Measurements from ENCODE around the gene ANO9. TPM values are rescaled to one million over a fixed set of nuclear protein-coding genes. Genes with fewer than 3 reads are reported as not detected.

The ANO9 gene
- total and polyA plus RNA-seq, 9 donors = 0.12 to 11.4 (median 0.77) TPM

DNA sequence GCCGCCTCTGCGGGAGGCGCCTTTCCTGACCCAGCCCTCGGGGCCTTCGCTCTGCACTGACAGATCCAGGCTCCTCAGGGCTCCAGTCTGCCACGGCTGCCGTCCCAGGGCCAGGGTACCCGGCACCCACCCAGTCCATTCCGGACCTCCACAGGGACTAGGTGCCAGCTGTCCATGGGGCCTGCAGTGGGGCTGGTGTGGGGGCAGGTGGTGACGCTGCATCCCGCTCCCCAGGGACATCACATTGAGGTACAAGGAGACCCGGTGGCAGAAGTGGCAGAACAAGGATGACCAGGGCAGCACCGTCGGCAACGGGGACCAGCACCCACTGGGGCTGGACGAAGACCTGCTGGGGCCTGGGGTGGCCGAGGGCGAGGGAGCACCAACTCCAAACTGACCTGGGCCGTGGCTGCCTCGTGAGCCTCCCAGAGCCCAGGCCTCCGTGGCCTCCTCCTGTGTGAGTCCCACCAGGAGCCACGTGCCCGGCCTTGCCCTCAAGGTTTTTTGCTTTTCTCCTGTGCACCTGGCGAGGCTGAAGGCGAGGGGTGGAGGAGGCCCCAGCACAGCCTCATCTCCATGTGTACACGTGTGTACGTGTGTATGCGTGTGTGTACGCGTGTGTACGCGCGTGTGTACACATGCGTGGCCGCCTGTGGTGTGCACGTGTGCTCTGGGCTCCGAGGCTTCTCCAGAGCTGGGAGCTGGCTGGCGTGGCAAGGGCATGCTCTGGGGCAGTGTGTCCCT, 48.5 kb upstream of the ANO9 start:
- no peaks in the 10 kb centered on the region for H3K27me3 ChIP-seq
- no peak for DNase-seq
- 91 to 94% (median 92%) methylated on average over 34 to 38 of the region's 38 CpGs for WGBS, 3 donors
- H3K36me3 ChIP-seq = no peaks in the 10 kb centered on the region
- H3K4me3 ChIP-seq = no peak overlapping the region
- H3K4me1 ChIP-seq (ENCODE audit: insufficient read depth) = no peaks in the 10 kb centered on the region
- intact Hi-C loops (cut with DNase I) = no loop called here
- TF ChIP-seq, protein P1, sequence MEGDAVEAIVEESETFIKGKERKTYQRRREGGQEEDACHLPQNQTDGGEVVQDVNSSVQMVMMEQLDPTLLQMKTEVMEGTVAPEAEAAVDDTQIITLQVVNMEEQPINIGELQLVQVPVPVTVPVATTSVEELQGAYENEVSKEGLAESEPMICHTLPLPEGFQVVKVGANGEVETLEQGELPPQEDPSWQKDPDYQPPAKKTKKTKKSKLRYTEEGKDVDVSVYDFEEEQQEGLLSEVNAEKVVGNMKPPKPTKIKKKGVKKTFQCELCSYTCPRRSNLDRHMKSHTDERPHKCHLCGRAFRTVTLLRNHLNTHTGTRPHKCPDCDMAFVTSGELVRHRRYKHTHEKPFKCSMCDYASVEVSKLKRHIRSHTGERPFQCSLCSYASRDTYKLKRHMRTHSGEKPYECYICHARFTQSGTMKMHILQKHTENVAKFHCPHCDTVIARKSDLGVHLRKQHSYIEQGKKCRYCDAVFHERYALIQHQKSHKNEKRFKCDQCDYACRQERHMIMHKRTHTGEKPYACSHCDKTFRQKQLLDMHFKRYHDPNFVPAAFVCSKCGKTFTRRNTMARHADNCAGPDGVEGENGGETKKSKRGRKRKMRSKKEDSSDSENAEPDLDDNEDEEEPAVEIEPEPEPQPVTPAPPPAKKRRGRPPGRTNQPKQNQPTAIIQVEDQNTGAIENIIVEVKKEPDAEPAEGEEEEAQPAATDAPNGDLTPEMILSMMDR (IDR thresholded peaks at IDR 0.05) = no peak
- TF ChIP-seq EP300 (IDR thresholded peaks at IDR 0.05) (no peak), POLR2A (IDR thresholded peaks at IDR 0.05) (no peak)
- no peak overlapping the region for H3K27ac ChIP-seq
- H3K9me3 ChIP-seq = no peaks in the 10 kb centered on the region

DNA sequence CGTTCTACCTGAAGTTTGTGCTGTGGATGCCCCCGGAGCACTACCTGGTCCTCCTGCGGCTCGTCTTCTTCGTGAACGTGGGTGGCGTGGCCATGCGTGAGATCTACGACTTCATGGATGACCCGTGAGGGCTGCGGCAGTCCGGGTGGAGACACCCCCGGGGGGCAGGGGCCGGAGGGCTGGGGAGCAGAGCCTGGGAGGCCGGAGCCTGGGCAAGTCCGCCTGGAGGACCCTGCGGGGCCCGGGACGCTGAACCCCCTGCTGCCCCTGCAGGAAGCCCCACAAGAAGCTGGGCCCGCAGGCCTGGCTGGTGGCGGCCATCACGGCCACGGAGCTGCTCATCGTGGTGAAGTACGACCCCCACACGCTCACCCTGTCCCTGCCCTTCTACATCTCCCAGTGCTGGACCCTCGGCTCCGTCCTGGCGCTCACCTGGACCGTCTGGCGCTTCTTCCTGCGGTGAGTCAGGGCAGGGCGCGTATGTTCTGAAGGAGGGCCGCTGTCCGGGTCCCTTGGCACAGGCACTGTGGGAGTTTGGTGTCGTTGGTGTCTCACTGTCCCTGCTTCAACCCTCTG, 47.9 kb upstream of the ANO9 start:
- TF ChIP-seq POLR2A (IDR thresholded peaks at IDR 0.05) = no peak
- Histone ChIP-seq H3K27ac (no peak overlapping the region), H3K4me3 (no peak overlapping the region), H3K27me3 (no peaks in the 10 kb centered on the region), H3K9me3 (no peaks in the 10 kb centered on the region), H3K36me3 (no peaks in the 10 kb centered on the region), H3K4me1 (ENCODE audit: insufficient read depth) (no peaks in the 10 kb centered on the region)
- WGBS, 3 donors = 88 to 93% (median 92%) methylated on average over 22 to 37 of the region's 37 CpGs
- intact Hi-C loops (cut with DNase I) = no loop called here
- DNase-seq = no peak

DNA sequence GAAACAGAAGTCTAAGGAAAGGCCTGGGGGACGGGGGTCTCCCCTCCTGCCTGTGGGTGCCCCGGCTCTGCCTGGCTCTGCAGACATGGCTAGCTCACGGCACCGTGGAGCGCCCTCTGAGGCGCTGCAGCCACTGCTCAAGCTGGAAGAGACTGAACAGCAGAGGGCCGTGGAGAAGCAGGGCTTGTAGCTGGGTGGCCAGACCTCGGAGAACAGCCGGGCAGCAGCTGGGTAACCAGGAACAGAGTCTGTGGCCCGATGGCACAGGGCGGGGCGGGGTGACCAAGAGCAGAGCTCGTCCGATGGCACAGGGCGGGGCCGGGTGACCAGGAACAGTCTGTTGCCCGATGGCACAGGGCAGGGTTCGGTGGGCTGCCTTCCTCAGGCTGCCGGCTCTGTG, 47.2 kb upstream of the ANO9 start:
- H3K4me1 ChIP-seq (ENCODE audit: insufficient read depth) = no peaks in the 10 kb centered on the region
- intact Hi-C loops (cut with DNase I) = no loop called here
- H3K4me3 ChIP-seq = no peak overlapping the region
- WGBS, 3 donors = 87 to 88% (median 88%) methylated on average over 19 of the region's 19 CpGs
- TF ChIP-seq POLR2A (IDR thresholded peaks at IDR 0.05) (no peak), EP300 (IDR thresholded peaks at IDR 0.05) (no peak)
- TF ChIP-seq, protein P1 (IDR thresholded peaks at IDR 0.05) = no peak
- H3K9me3 ChIP-seq = no peaks in the 10 kb centered on the region
- H3K27me3 ChIP-seq = no peaks in the 10 kb centered on the region
- H3K36me3 ChIP-seq = no peaks in the 10 kb centered on the region
- no peak for DNase-seq
- no peak overlapping the region for H3K27ac ChIP-seq

DNA sequence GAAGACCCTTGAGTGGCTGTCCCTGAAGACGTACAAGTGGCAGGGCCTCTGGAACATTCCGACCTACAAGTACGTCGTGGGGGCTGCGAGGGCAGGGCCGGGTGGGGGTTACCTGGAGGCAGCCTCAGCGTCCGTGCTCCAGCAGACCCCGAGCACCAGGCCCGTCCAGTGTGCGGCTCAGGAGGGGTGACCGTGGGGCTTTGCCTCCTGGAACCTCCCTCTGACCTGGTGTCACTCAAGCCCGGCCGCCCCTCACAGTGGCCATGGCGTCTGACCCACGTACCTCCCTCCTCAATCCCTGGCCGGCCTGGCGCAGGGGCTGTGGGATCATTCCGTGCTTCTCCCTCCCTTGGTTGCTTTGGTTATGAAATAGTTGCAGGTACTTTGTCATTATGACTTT, 46.8 kb upstream of the ANO9 start:
- DNase-seq = no peak
- intact Hi-C loops (cut with DNase I) = no loop called here
- Histone ChIP-seq H3K27me3 (no peaks in the 10 kb centered on the region), H3K4me1 (ENCODE audit: insufficient read depth) (no peaks in the 10 kb centered on the region), H3K27ac (no peak overlapping the region), H3K9me3 (no peaks in the 10 kb centered on the region), H3K36me3 (no peaks in the 10 kb centered on the region), H3K4me3 (no peak overlapping the region)
- 85 to 86% (median 86%) methylated on average over 18 to 19 of the region's 19 CpGs for WGBS, 3 donors
- TF ChIP-seq, protein P1 (IDR thresholded peaks at IDR 0.05) = no peak
- TF ChIP-seq POLR2A (IDR thresholded peaks at IDR 0.05) (no peak), EP300 (IDR thresholded peaks at IDR 0.05) (no peak)

DNA sequence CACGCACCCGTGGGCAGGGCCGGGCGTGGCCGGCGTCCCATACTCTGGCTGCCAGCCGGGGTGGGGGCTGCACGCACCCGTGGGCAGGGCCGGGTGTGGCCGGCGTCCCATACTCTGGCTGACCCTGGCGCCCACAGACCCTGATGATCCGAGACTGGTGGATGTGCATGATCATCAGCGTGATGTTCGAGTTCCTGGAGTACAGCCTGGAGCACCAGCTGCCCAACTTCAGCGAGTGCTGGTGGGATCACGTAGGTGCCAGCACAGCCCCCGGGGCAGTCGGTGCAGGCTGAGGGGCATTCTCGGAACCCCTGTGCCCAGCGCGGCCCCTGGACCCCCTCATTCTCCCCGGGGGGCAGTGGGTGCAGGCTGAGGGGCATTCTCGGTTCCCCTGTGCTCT, 46.3 kb upstream of the ANO9 start:
- no peaks in the 10 kb centered on the region for H3K27me3 ChIP-seq
- no peak overlapping the region for H3K4me3 ChIP-seq
- 86 to 90% (median 86%) methylated on average over 25 of the region's 25 CpGs for WGBS, 3 donors
- TF ChIP-seq POLR2A (IDR thresholded peaks at IDR 0.05) (no peak), EP300 (IDR thresholded peaks at IDR 0.05) (no peak)
- TF ChIP-seq, protein P1 (IDR thresholded peaks at IDR 0.05) = no peak
- DNase-seq = no peak
- intact Hi-C loops (cut with DNase I) = no loop called here
- H3K9me3 ChIP-seq = no peaks in the 10 kb centered on the region
- H3K4me1 ChIP-seq (ENCODE audit: insufficient read depth) = no peaks in the 10 kb centered on the region
- no peaks in the 10 kb centered on the region for H3K36me3 ChIP-seq
- no peak overlapping the region for H3K27ac ChIP-seq
